ENCODE data around the gene GLB1L3.

DNA sequence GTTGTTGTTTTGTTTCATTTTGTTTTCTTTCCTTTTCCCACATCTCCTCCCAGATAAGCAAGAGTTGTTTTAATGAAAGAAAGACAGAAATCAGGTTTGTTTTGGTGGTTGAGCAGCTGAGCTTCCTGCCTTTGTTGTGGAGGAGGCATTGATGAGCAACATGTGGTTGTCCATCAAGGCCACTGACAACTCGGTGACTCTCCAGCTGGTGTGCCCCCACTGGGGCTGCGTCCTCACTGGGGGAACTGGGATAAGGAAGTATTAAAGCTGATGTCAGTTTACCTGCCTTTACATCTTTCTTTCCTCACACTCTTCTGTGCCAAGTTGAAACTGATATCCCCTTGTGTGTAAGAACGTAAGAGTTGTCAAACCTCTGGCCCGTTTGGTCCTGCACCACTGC, 45.8 kb upstream of the GLB1L3 start:
- TF ChIP-seq, protein P1, sequence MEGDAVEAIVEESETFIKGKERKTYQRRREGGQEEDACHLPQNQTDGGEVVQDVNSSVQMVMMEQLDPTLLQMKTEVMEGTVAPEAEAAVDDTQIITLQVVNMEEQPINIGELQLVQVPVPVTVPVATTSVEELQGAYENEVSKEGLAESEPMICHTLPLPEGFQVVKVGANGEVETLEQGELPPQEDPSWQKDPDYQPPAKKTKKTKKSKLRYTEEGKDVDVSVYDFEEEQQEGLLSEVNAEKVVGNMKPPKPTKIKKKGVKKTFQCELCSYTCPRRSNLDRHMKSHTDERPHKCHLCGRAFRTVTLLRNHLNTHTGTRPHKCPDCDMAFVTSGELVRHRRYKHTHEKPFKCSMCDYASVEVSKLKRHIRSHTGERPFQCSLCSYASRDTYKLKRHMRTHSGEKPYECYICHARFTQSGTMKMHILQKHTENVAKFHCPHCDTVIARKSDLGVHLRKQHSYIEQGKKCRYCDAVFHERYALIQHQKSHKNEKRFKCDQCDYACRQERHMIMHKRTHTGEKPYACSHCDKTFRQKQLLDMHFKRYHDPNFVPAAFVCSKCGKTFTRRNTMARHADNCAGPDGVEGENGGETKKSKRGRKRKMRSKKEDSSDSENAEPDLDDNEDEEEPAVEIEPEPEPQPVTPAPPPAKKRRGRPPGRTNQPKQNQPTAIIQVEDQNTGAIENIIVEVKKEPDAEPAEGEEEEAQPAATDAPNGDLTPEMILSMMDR (IDR thresholded peaks at IDR 0.05): no peak
- no peak for TF ChIP-seq POLR2A (IDR thresholded peaks at IDR 0.05)
